HEK293 (cell line): ENCODE results near the gene HOXA10.
A peak's percentile ranks its signal among the peaks of the same experiment; 100 is the strongest.

Experiments
- CTCF ChIA-PET: fragments of 350-600 bp; formaldehyde crosslinking; extraction: SDS; loops from one replicate; lab custom pipeline; 2021; ENCODE audit warnings: antibody characterized with exemption; lab: Yijun Ruan, JAX
- POLR2A ChIA-PET: fragments of 300-600 bp; formaldehyde crosslinking; extraction: SDS; loops from one replicate; lab custom pipeline; 2020; ENCODE audit warnings: antibody characterized with exemption, inconsistent platforms; lab: Yijun Ruan, JAX
- H3K27ac ChIP-seq: fragments of 200-500 bp; sonication (Bioruptor generic); 2 replicates; pipeline ENCODE4 v1.5.1; 2014; ENCODE audit warnings: low read depth, low read length, control low read depth, inconsistent platforms; ENCODE audit errors: extremely low read depth
- H3K36me3 ChIP-seq, 2 experiments: fragments of 200-500 bp in 1 of 2; sonication (Bioruptor generic) in 1 of 2; 1 replicate in 1 of 2; 2 replicates in 1 of 2; pipeline ENCODE4 v1.5.1; 2014 to 2017; ENCODE audit warnings: inconsistent platforms in 2 of 2, low read length in 2 of 2; ENCODE audit not compliant: control insufficient read depth in 2 of 2, insufficient read depth in 1 of 2
- H3K4me1 ChIP-seq: fragments of 200-500 bp; sonication (Bioruptor generic); 2 replicates; pipeline ENCODE4 v1.5.1; 2014; ENCODE audit warnings: mild to moderate bottlenecking, low read length, inconsistent platforms; ENCODE audit not compliant: control insufficient read depth, insufficient read depth
- H3K4me3 ChIP-seq: 2 replicates; pipeline ENCODE4 v1.5.1; 2011; ENCODE audit warnings: low read depth, mild to moderate bottlenecking, control low read depth, low read length, moderate library complexity
- H3K9me3 ChIP-seq: fragments of 200-500 bp; sonication (Bioruptor generic); 2 replicates; pipeline ENCODE4 v1.5.1; 2014; ENCODE audit warnings: low read depth, low read length, inconsistent platforms; ENCODE audit not compliant: control insufficient read depth, insufficient read depth
- BCL11A ChIP-seq: fragments of 450-650 bp; formaldehyde crosslinking; IDR thresholded peaks from 2 replicates; pipeline ENCODE4 v1.5.1; 2016; ENCODE audit warnings: low read depth, missing biosample characterization, missing genetic modification characterization
- ELK4 ChIP-seq: IDR thresholded peaks from 2 replicates; pipeline ENCODE4 v1.6.1; 2011; ENCODE audit warnings: mild to moderate bottlenecking, low read depth, low read length, borderline replicate concordance
- FEZF1 ChIP-seq: fragments of 450-650 bp; formaldehyde crosslinking; IDR thresholded peaks from 2 replicates; pipeline ENCODE4 v1.5.1; 2016; ENCODE audit warnings: missing biosample characterization, missing genetic modification characterization
- KLF10 ChIP-seq: fragments of 450-650 bp; IDR thresholded peaks from 2 replicates; pipeline ENCODE4 v1.5.1; 2018; ENCODE audit warnings: missing biosample characterization, mild to moderate bottlenecking, missing genetic modification characterization
- ZBTB20 ChIP-seq: fragments of 450-650 bp; formaldehyde crosslinking; IDR thresholded peaks from 2 replicates; pipeline ENCODE4 v1.5.1; 2016; ENCODE audit warnings: missing biosample characterization, missing genetic modification characterization
- ZNF132 ChIP-seq: fragments of 450-650 bp; formaldehyde crosslinking; IDR thresholded peaks from 2 replicates; pipeline ENCODE4 v1.5.1; 2017; ENCODE audit warnings: missing biosample characterization, missing genetic modification characterization, borderline replicate concordance
- ZNF155 ChIP-seq: fragments of 450-650 bp; formaldehyde crosslinking; IDR thresholded peaks from 2 replicates; pipeline ENCODE4 v1.5.1; 2016; ENCODE audit warnings: missing biosample characterization, missing genetic modification characterization
- ZNF335 ChIP-seq: fragments of 450-650 bp; formaldehyde crosslinking; conservative IDR thresholded peaks from 2 replicates; pipeline ENCODE4 v1.5.1; 2016; ENCODE audit warnings: missing biosample characterization, missing genetic modification characterization
- ZNF692 ChIP-seq: fragments of 450-650 bp; formaldehyde crosslinking; IDR thresholded peaks from 2 replicates; pipeline ENCODE4 v1.5.1; 2016; ENCODE audit warnings: missing biosample characterization, missing genetic modification characterization
- TF ChIP-seq, protein P1 (sequence below): fragments of 450-650 bp; formaldehyde crosslinking; IDR thresholded peaks from 2 replicates; pipeline ENCODE4; 2016; ENCODE audit warnings: missing biosample characterization, missing genetic modification characterization
- TF ChIP-seq, protein P2 (sequence below): fragments of 450-650 bp; formaldehyde crosslinking; IDR thresholded peaks from 2 replicates; pipeline ENCODE4 v1.5.1; 2016; ENCODE audit warnings: missing biosample characterization, missing genetic modification characterization
- TF ChIP-seq, protein P3 (sequence below): fragments of 450-650 bp; formaldehyde crosslinking; optimal IDR thresholded peaks from 2 replicates; pipeline ENCODE3; 2016; ENCODE audit warnings: missing biosample characterization, mild to moderate bottlenecking, missing genetic modification characterization
- TF ChIP-seq, protein P4 (sequence below): fragments of 450-650 bp; formaldehyde crosslinking; conservative IDR thresholded peaks from 2 replicates; pipeline ENCODE4 v1.5.1; 2016; ENCODE audit warnings: low read depth, missing biosample characterization, missing genetic modification characterization

HOXA10 gene

DNA sequence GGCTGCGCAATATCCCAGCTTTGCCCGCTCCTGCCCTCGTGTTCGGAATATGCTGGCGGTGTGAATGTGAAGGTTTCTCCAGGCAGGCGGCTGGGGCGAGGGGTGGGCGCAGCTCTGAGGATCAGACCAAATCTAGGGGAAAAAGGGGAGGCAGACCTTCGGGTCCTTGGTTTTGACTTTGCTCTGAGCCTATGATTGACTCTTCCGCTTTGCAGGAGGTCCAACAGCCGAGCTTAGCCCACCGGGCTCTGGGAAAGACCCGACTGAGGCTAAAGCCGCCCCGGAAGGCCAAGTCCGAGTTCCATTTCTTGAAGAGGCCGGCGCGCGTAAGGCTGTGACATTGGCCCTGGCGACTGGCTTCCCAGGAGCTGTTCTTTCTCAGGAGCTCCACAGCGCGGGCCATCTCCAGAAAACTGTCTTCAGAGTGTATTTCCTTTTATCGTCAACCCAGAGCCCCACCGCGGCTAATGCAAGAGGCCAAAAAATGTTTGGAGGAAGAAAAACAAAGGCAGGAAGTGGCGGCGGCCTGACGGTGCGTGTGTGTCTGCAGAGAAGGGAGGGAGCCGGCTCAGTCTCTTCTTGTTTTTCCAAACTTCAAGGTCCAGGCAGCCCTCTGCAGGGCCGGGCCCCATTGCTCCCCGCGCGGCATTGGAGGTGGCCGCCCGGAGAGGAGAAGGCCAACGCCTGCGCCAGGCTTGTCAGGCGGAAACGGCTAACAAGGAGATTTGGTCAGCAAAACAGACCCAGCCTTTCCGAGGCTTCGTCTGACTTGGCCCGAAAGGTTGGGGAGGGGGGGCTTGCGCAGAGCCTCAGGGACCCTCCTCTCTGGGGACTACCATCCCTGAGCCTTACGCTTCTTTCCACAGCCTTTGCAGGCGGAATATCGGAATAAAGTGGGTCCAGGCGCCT, 14.5 kb upstream of the HOXA10 start:
- peak overlapping the region; percentile 46 for H3K4me3 ChIP-seq
- H3K27ac ChIP-seq: peak overlapping the region; percentile 79; the same call in 1 of the 2 replicates
- TF ChIP-seq, protein P1, sequence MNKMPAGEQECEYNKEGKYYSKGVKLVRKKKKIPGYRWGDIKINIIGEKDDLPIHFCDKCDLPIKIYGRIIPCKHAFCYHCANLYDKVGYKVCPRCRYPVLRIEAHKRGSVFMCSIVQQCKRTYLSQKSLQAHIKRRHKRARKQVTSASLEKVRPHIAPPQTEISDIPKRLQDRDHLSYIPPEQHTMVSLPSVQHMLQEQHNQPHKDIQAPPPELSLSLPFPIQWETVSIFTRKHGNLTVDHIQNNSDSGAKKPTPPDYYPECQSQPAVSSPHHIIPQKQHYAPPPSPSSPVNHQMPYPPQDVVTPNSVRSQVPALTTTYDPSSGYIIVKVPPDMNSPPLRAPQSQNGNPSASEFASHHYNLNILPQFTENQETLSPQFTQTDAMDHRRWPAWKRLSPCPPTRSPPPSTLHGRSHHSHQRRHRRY: no peak
- TF ChIP-seq ZNF692 (tag by site-specific recombination) (no peak), KLF10 (0 out of 2 replicates have a peak, but pooled peaks have one; percentile 7), ELK4 (no peak), ZBTB20 (no peak), BCL11A (tag by site-specific recombination) (0 out of 2 replicates have a peak, but pooled peaks have one; percentile 15), ZNF132 (tag by site-specific recombination) (no peak), ZNF335 (tag by site-specific recombination) (peak; percentile 41; the same call in 1 of the 2 replicates), ZNF155 (tag by site-specific recombination) (no peak), FEZF1 (tag by site-specific recombination) (no peak)
- TF ChIP-seq, protein P2, sequence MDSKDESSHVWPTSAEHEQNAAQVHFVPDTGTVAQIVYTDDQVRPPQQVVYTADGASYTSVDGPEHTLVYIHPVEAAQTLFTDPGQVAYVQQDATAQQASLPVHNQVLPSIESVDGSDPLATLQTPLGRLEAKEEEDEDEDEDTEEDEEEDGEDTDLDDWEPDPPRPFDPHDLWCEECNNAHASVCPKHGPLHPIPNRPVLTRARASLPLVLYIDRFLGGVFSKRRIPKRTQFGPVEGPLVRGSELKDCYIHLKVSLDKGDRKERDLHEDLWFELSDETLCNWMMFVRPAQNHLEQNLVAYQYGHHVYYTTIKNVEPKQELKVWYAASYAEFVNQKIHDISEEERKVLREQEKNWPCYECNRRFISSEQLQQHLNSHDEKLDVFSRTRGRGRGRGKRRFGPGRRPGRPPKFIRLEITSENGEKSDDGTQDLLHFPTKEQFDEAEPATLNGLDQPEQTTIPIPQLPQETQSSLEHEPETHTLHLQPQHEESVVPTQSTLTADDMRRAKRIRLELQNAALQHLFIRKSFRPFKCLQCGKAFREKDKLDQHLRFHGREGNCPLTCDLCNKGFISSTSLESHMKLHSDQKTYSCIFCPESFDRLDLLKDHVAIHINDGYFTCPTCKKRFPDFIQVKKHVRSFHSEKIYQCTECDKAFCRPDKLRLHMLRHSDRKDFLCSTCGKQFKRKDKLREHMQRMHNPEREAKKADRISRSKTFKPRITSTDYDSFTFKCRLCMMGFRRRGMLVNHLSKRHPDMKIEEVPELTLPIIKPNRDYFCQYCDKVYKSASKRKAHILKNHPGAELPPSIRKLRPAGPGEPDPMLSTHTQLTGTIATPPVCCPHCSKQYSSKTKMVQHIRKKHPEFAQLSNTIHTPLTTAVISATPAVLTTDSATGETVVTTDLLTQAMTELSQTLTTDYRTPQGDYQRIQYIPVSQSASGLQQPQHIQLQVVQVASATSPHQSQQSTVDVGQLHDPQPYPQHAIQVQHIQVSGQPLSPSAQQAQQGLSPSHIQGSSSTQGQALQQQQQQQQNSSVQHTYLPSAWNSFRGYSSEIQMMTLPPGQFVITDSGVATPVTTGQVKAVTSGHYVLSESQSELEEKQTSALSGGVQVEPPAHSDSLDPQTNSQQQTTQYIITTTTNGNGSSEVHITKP (tag by site-specific recombination): peak; percentile 92
- TF ChIP-seq, protein P3, sequence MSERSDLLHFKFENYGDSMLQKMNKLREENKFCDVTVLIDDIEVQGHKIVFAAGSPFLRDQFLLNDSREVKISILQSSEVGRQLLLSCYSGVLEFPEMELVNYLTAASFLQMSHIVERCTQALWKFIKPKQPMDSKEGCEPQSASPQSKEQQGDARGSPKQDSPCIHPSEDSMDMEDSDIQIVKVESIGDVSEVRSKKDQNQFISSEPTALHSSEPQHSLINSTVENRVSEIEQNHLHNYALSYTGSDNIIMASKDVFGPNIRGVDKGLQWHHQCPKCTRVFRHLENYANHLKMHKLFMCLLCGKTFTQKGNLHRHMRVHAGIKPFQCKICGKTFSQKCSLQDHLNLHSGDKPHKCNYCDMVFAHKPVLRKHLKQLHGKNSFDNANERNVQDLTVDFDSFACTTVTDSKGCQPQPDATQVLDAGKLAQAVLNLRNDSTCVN (tag by site-specific recombination): no peak
- TF ChIP-seq, protein P4, sequence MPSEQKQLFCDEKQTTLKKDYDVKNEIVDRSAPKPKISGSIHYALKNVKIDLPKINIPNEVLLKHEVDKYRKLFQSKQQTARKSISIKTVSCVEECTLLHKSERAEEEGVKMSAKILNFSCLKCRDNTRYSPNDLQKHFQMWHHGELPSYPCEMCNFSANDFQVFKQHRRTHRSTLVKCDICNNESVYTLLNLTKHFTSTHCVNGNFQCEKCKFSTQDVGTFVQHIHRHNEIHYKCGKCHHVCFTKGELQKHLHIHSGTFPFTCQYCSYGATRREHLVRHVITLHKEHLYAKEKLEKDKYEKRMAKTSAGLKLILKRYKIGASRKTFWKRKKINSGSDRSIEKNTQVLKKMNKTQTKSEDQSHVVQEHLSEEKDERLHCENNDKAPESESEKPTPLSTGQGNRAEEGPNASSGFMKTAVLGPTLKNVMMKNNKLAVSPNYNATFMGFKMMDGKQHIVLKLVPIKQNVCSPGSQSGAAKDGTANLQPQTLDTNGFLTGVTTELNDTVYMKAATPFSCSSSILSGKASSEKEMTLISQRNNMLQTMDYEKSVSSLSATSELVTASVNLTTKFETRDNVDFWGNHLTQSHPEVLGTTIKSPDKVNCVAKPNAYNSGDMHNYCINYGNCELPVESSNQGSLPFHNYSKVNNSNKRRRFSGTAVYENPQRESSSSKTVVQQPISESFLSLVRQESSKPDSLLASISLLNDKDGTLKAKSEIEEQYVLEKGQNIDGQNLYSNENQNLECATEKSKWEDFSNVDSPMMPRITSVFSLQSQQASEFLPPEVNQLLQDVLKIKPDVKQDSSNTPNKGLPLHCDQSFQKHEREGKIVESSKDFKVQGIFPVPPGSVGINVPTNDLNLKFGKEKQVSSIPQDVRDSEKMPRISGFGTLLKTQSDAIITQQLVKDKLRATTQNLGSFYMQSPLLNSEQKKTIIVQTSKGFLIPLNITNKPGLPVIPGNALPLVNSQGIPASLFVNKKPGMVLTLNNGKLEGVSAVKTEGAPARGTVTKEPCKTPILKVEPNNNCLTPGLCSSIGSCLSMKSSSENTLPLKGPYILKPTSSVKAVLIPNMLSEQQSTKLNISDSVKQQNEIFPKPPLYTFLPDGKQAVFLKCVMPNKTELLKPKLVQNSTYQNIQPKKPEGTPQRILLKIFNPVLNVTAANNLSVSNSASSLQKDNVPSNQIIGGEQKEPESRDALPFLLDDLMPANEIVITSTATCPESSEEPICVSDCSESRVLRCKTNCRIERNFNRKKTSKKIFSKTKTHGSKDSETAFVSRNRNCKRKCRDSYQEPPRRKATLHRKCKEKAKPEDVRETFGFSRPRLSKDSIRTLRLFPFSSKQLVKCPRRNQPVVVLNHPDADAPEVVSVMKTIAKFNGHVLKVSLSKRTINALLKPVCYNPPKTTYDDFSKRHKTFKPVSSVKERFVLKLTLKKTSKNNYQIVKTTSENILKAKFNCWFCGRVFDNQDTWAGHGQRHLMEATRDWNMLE (tag by site-specific recombination): no peak
- CTCF ChIA-PET: interaction anchor here (0.6 to 1.2 kb wide), 6 partner anchors 9 to 745 kb away, joined by 3 to 5 read pairs (median 3); no protein-coding TSS in a partner anchor
- no peaks in the 10 kb centered on the region for H3K9me3 ChIP-seq
- H3K36me3 ChIP-seq: peaks cover 4 to 16% of the 10 kb centered on the region in 2 experiments; a peak in 1 of 3 replicates
- POLR2A ChIA-PET: interaction anchor here (2.3 to 7.6 kb wide), 3 partner anchors 9 to 16 kb away, joined by 8 to 237 read pairs (median 36); partner anchors contain the start of genes HOXA10 and HOXA13
- peaks cover 20% of the 10 kb centered on the region for H3K4me1 ChIP-seq
